ENCODE measurements around the gene CPT1C. TPM values are rescaled to one million over a fixed set of nuclear protein-coding genes. Genes with fewer than 3 reads are reported as not detected.

The CPT1C gene
- total and polyA plus RNA-seq, 2 of the 8 experiments (the other 6 are each of a cell fraction or from before 2014, with no cell fraction given): 79.6 to 91.8 TPM

DNA sequence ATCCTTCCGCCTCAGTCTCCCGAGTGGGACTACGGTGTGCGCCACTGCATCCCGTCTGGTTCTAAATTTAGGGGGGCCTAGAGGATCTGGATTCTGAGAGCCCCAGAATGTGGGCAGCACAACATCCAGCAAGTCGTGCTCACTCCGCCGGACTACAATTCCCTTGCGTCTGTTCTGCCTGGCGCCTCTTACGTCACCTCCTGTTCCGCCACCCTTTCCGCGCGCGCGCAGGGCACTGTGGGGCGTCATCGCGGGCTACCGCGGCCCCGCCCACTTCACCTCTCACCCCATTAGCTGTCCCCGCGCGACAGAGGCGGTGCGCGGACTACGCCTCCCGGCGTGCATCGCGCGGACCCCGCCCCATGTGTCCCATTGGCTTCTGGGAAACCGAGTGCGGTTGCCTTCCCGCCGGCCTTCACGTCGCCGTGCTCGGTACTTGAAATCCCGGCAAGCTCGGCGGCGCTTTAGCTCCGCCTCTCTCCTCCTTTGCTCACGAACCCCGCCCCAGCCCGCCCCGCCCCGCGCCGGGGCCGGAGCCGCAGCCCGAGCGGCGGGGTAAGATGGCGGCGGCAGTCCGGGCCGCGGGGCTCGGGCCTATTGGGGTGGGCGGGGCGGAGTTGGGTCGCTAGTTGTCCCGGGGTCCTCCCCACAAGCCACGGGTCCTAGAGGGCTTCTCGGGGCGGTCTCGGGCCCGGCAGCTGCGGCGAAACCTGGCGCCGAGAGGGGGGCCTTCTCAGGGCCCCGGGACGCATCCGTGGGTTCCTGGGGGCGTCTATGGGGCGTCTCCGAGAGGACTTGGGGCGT lies 49.0 kb upstream of the CPT1C start, which contains the start of gene SCAF1 (continued):
- TF ChIP-seq CREB1 (IDR thresholded peaks at IDR 0.05) (peak; percentile 95), SP2 (IDR thresholded peaks at IDR 0.05; ENCODE audit: low read length) (no peak), CHD2 (IDR thresholded peaks at IDR 0.05; ENCODE audit: low read length) (peak; percentile 82), BCL11A (IDR thresholded peaks at IDR 0.05; ENCODE audit: low read depth in 2 of 2, low read length in 2 of 2) (no peak), FOSL1 (IDR thresholded peaks at IDR 0.05; ENCODE audit: insufficient read depth, low read depth, low read length) (no peak), SIRT6 (IDR thresholded peaks at IDR 0.05; ENCODE audit: low read length) (no peak), RFX5 (IDR thresholded peaks at IDR 0.05; ENCODE audit: borderline replicate concordance, low read depth, low read length) (no peak), E2F6 (IDR thresholded peaks at IDR 0.05) (no peak), HDAC6 (IDR thresholded peaks at IDR 0.05; ENCODE audit: low read depth, low read length) (no peak), KDM5A (IDR thresholded peaks at IDR 0.05; ENCODE audit: low read length) (no peak), RAD21 (IDR thresholded peaks at IDR 0.05 in 1 of 2, conservative IDR thresholded peaks at IDR 0.05 in 1 of 2; ENCODE audit: low read depth in 2 of 2, low read length in 2 of 2) (no peak), POU5F1 (IDR thresholded peaks at IDR 0.05; ENCODE audit: low read depth, low read length) (no peak), ATF2 (IDR thresholded peaks at IDR 0.05; ENCODE audit: low read length) (no peak), TCF12 (IDR thresholded peaks at IDR 0.05; ENCODE audit: low read depth, low read length) (no peak), POLR2AphosphoS5 (IDR thresholded peaks at IDR 0.05; ENCODE audit: low read depth, low read length) (peak; percentile 74), TBP (IDR thresholded peaks at IDR 0.05; ENCODE audit: low read depth, low read length) (no peak), ATF3 (IDR thresholded peaks at IDR 0.05; ENCODE audit: insufficient read depth, low read depth, low read length) (peak; percentile 61), KDM4A (IDR thresholded peaks at IDR 0.05; ENCODE audit: low read depth, low read length, severe bottlenecking) (no peak), CBX5 (IDR thresholded peaks at IDR 0.05; ENCODE audit: low read depth, low read length) (no peak), TAF1 (IDR thresholded peaks at IDR 0.05; ENCODE audit: low read depth, low read length) (peak; percentile 63; the same call in 1 of the 2 replicates), PHF8 (conservative IDR thresholded peaks at IDR 0.05; ENCODE audit: low read depth, low read length) (peak; percentile 80), SUZ12 (IDR thresholded peaks at IDR 0.05; ENCODE audit: low read length) (peak; percentile 65; the same call in 1 of the 2 replicates)

All from H1 (cell line).